ENCODE data around the gene MAP2K2. TPM values are rescaled to one million over a fixed set of nuclear protein-coding genes. Genes with fewer than 3 reads are reported as not detected.
A peak's percentile ranks its signal among the peaks of the same experiment; 100 is the strongest.

MAP2K2 gene
- total RNA-seq, 2 donors from 2014 or later, result 170 to 206 TPM

DNA sequence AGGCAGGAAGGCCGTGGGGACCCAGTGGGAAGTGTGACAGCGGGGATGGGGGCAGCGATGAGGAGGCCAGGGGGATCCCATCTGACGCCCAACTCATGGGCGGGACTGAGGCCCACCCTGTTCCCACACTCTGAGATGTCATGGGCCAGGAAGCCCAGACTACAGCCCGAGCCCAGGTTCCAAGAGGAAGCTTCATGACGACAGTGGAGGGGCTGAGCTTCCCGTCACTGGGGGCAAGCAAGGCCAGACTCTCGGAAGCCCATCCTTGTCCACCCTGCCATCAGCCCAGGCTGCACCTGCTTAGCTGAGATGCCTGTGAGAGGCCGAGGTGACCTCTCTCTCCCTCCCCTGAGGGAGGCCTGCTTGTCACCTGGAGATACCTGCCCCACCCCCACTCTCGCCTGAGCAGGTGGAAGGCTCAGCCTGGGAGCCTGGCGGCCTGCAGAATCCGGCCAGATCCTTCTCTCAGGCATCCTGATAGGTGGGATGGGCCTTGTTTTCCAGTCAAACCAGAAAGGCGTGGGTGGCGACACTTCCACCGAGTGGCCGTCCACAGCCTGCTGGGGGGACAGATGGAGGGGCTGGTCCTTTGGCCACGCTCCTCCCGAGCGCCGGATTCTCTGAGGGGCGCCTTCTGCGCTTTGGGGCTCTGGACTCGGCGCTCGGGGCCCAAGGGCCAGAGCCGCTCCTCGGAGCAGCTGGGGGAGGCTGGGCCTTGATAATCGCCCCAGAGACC is 62.1 kb downstream of the MAP2K2 start:
- H3K4me3 Mint-ChIP-seq, result peak overlapping the region; percentile 60
- ATAC-seq (no peak), DNase-seq (ENCODE audit: low spot score) (no peak)
- no peaks in the 10 kb centered on the region for H3K36me3 Mint-ChIP-seq
- H3K27ac Mint-ChIP-seq, result peak overlapping the region in 1 of 2 donors; percentile 33
- H3K9me3 Mint-ChIP-seq, result no peaks in the 10 kb centered on the region
- peaks cover 15 to 21% of the 10 kb centered on the region in 2 donors for H3K4me1 Mint-ChIP-seq (ENCODE audit: low read depth in 2 of 2)
- H3K27me3 Mint-ChIP-seq, result no peaks in the 10 kb centered on the region

DNA sequence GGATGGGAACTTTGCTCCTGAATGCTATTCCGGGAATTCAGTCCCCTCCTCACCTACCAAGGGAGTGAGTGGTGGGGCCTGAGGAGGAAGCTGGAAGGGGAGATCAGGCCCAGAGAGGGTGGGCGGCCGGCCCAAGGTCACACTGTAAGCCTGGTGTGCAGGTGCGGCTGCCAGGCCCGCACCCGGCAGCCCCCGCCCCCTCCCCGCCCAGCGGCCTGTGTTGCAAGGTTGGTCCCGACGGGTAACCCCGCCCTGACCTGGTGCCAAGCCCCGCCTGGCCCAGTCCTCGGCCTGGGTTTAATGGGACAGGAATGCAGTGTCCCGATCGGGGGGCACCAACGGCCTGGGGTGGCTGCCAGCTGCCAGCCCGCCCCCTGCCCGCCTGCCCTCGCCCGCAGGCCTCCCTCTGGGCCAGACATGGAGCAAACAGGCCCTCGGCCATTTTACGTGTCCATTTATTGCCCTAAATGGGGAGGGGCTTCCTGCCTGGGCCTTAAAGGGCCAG is 62.7 kb downstream of the MAP2K2 start:
- Mint-ChIP-seq H3K27ac (peak overlapping the region in 1 of 2 donors; percentile 89), H3K4me1 (ENCODE audit: low read depth in 2 of 2) (peaks cover 16 to 21% of the 10 kb centered on the region in 2 donors)

DNA sequence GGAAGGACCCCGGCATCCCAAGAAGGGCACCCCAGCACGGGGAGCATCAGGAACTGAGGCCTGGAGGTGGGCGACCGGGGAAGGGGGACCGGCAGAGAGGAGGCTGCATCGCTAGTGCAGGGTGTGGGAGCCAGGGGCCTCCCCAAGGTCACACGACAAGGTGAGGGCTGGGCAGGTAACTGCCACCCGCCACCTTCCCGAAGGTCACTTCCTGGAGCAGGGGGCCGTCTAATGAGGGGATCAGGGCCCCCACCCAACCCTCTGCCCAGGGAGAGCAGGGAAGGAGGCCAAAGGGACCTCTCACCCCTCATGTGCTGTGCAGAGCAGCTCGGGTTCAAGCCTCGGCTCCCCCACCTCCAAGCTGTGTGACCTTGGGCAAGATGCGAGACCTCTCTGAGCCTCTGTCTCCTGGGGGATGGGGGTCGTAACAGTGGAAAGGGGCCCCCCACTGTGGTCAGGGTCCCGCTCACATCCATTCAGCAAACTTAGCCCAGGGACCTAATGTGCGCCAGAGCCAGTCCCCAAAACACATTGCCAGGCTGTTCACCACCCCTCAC is 63.2 kb downstream of the MAP2K2 start:
- no peaks in the 10 kb centered on the region for H3K36me3 Mint-ChIP-seq
- DNase-seq (ENCODE audit: low spot score) (no peak), ATAC-seq (no peak)
- peak overlapping the region; percentile 83 for H3K4me3 Mint-ChIP-seq
- H3K4me1 Mint-ChIP-seq (ENCODE audit: low read depth in 2 of 2), result peaks cover 20 to 26% of the 10 kb centered on the region in 2 donors
- no peaks in the 10 kb centered on the region for H3K9me3 Mint-ChIP-seq
- no peaks in the 10 kb centered on the region for H3K27me3 Mint-ChIP-seq
- H3K27ac Mint-ChIP-seq, result peak overlapping the region; percentile 88 to 89

More for the DNA sequence above, 62.7 kb downstream of the MAP2K2 start:
- ATAC-seq, result no peak
- Mint-ChIP-seq H3K36me3 (no peaks in the 10 kb centered on the region), H3K9me3 (no peaks in the 10 kb centered on the region), H3K27me3 (no peaks in the 10 kb centered on the region), H3K4me3 (peak overlapping the region; percentile 83)
- DNase-seq (ENCODE audit: low spot score), result no peak

DNA sequence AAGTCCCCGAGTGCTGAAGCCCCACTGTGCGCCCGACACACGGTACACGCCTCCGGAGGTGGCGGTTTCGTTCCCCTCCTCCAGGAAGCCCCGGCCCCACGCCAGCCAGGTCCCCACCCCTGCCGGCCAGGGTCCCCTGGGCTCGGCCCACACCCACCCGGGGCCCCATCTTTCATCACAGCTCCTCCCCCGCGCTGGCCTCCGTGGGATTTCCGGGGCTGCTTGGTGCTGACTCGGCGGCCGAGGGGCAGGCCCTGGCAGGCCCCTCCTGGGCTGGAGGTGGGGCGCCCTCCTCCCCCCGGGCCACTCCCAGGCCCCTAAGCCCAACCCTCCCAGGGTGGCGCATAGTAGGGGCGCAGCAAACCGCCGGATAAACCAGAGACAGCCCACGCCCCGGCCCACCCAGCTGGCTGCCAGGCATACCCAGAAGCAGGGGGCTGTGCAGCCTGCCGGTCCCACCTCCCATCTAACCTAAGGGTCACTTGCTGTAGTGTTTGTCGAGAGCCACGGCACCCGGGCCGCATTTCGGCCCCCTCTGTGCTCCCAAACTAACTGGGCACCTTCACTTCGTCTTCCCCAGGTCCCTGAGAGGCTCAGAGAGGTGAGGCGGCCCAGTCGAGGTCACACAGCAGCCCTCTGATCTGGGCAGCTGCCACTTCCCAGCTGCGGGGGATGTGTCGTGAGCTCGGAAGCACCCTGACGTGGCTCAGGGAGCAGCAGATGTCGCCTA is 63.9 kb downstream of the MAP2K2 start:
- peaks cover 21 to 27% of the 10 kb centered on the region in 2 donors for H3K4me1 Mint-ChIP-seq (ENCODE audit: low read depth in 2 of 2)
- peak; percentile 68 to 79 for ATAC-seq
- H3K36me3 Mint-ChIP-seq, result no peaks in the 10 kb centered on the region
- H3K27me3 Mint-ChIP-seq, result no peaks in the 10 kb centered on the region
- H3K4me3 Mint-ChIP-seq, result peak overlapping the region; percentile 83
- H3K9me3 Mint-ChIP-seq, result no peaks in the 10 kb centered on the region
- H3K27ac Mint-ChIP-seq, result peak overlapping the region; percentile 88 to 89
- peak; percentile 94 for DNase-seq (ENCODE audit: low spot score)

DNA sequence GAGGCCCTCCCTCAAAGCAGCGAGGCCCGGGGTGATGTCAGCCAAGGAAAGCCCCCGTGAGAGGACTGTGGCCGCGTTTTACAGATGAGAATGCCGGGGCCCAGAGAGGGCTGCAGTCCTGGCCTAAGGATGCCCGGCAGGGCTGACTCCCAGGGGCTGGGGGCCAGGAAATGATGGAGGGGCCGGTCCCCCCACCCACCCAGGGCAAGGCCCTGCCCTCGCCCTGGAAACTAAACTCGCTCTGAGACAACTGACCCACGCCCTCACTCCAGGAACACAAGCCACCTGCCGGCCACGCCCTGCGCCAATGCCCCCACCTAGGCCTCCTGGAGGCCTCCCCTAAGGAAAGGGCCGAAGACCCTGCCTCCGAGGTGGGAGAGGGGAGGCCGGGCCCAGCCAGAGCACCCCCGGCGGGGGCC is 64.5 kb downstream of the MAP2K2 start:
- DNase-seq (ENCODE audit: low spot score) (no peak), ATAC-seq (peak in 1 of 2 donors; percentile 11)
- H3K9me3 Mint-ChIP-seq, result no peaks in the 10 kb centered on the region
- H3K27me3 Mint-ChIP-seq, result no peaks in the 10 kb centered on the region
- peak overlapping the region; percentile 88 to 89 for H3K27ac Mint-ChIP-seq
- H3K36me3 Mint-ChIP-seq, result no peaks in the 10 kb centered on the region
- peak overlapping the region; percentile 83 for H3K4me3 Mint-ChIP-seq
- peaks cover 21 to 27% of the 10 kb centered on the region in 2 donors for H3K4me1 Mint-ChIP-seq (ENCODE audit: low read depth in 2 of 2)

DNA sequence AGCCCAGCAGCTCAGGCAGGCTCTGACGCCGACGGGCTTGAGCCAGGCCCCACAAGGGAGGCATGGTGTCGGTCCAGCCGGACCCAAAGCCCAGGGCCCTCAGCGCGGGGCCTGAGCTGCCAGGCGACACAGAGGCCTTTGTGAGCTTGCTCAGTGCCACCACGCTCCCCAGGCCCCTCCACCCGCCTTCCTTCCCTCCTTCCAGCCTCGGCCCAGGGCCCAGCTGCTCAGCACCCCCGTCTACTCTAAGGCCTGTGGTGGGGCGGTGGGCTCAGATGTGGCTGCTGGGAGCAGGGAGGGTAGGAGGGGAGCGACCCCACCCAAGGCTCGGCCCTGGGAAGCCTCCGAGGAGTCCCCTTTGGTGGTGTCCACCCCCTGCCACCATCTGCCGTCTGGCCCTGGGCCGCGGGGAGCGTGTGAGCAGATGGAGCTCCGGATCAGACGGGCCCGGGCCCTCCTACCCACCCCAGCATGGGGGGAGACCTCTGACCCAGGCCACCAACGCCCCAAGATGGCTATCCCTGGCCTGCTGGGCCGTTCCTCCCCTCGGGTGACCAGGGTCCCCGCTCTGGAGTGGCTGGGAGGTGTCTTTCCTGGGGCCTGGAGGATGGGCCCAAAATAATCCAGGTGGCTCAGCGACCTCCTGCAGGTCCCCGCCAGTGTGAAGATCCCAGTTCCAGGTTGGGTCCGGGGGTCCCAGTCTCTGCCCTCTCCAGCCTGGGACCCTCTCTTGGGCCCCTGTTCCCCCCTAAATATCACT is 65.0 kb downstream of the MAP2K2 start:
- DNase-seq (ENCODE audit: low spot score) (no peak), ATAC-seq (peak in 1 of 2 donors; percentile 2)
- Mint-ChIP-seq H3K27ac (peak overlapping the region; percentile 88 to 89), H3K4me1 (ENCODE audit: low read depth in 2 of 2) (peaks cover 21 to 27% of the 10 kb centered on the region in 2 donors), H3K27me3 (no peaks in the 10 kb centered on the region), H3K4me3 (peak overlapping the region; percentile 83), H3K36me3 (no peaks in the 10 kb centered on the region), H3K9me3 (no peaks in the 10 kb centered on the region)

DNA sequence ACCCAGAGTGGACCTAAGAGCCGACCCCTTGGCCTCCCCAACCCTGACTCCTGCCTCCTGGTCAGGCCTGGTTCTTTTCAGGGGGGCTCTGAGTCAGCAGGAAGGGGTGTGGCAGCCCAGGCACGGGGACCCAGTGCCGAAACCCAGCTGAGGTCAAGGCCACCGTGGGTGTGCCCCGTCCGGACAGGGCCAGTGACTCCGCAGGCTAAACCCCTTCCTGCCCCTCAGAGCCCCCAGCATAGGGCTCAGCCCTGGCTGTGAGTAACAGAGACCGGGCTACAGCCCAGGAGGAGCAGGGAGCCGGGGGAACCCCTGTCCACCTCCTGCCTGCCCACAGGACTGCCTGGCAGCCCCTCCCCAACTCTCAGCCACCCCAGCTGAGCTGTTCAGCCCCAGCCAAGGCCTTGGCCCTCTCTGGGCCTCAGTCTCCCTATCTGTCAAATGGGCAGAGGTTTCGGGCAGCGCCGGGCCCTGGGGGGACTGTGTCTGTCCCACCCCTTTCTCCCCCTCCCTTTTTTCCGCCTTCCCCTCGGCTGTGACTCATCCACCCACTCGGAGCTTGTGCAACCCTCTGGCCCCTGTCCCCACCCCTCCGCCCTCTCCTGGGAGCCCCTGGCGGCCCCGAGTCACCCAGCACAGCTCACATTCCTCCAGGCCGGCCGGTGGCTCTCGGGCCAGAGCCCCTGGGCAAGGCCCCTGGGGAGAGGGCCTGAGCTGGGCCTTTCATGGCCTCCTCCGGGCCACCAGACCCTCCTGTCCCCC is 65.8 kb downstream of the MAP2K2 start:
- Mint-ChIP-seq H3K27ac (peak overlapping the region; percentile 87 to 88), H3K4me1 (ENCODE audit: low read depth in 2 of 2) (peaks cover 25 to 31% of the 10 kb centered on the region in 2 donors), H3K4me3 (peak overlapping the region; percentile 77)

DNA sequence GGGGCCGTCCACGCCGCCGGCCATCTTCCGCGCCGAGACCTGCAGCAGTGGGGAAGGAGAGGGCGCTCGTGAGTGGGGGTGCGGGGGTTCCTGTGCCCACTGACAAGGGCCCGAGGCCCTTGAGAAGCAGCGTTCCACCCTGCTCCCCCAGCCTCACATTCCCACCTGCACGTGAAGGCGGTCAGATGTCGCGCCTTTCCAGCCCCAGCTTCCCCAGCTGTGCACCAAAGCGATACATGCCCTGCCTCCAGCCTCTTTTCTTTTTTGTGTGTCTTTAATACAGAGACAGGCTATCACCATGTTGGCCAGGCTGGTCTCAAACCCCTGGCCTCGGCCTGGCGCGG is 68.7 kb downstream of the MAP2K2 start:
- Mint-ChIP-seq H3K9me3 (no peaks in the 10 kb centered on the region), H3K27ac (no peak overlapping the region), H3K36me3 (peaks cover 18% of the 10 kb centered on the region), H3K4me1 (ENCODE audit: low read depth in 2 of 2) (peaks cover 38 to 44% of the 10 kb centered on the region in 2 donors), H3K27me3 (no peaks in the 10 kb centered on the region), H3K4me3 (no peak overlapping the region)
- ATAC-seq (no peak), DNase-seq (ENCODE audit: low spot score) (no peak)

More for the DNA sequence above, 65.8 kb downstream of the MAP2K2 start:
- Mint-ChIP-seq H3K36me3 (peaks cover 8% of the 10 kb centered on the region), H3K27me3 (no peaks in the 10 kb centered on the region), H3K9me3 (no peaks in the 10 kb centered on the region)
- ATAC-seq, result peak; percentile 79 to 87
- peak; percentile 93 for DNase-seq (ENCODE audit: low spot score)

DNA sequence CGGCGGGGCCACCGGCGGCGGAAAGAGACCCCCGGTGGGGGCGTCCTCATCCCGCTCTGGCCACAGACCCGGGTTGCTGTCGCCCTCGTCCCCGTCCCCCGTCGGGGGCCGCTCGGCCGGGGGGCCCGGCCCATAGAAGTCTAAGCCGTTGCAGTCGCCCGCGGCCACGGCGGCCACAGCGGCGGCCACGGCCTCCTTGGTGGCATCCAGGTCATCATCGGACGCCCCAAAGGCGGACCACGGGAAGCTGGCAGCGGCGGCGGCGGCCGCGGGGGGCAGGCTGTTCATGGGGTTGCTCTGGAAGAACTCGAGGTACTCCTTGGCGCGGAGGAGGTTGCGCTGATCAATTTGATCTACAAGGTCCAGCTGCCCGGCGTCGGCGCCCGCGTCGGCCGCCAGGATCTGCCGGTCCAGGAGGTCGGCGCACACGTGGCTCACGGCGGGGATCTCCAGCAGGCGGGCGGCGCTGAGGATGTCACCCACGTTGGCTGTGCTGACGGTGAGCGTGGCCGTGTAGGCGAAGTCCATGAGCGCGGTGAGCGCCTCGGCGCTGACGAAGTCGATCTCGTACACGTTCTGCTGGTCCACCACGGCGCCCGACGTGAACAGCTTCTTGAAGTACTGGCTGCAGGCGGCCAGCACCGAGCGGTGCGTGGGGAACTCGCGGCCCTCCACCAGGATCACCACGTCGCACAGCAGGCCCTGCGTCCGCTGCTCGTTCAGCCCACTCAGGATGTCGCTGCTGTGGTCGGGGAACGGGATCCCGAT is 69.3 kb downstream of the MAP2K2 start:
- Mint-ChIP-seq H3K9me3 (no peaks in the 10 kb centered on the region), H3K4me1 (ENCODE audit: low read depth in 2 of 2) (peaks cover 42 to 49% of the 10 kb centered on the region in 2 donors), H3K27me3 (no peaks in the 10 kb centered on the region), H3K4me3 (no peak overlapping the region), H3K36me3 (peaks cover 18% of the 10 kb centered on the region), H3K27ac (no peak overlapping the region)
- ATAC-seq (no peak), DNase-seq (ENCODE audit: low spot score) (peak; percentile 44)

DNA sequence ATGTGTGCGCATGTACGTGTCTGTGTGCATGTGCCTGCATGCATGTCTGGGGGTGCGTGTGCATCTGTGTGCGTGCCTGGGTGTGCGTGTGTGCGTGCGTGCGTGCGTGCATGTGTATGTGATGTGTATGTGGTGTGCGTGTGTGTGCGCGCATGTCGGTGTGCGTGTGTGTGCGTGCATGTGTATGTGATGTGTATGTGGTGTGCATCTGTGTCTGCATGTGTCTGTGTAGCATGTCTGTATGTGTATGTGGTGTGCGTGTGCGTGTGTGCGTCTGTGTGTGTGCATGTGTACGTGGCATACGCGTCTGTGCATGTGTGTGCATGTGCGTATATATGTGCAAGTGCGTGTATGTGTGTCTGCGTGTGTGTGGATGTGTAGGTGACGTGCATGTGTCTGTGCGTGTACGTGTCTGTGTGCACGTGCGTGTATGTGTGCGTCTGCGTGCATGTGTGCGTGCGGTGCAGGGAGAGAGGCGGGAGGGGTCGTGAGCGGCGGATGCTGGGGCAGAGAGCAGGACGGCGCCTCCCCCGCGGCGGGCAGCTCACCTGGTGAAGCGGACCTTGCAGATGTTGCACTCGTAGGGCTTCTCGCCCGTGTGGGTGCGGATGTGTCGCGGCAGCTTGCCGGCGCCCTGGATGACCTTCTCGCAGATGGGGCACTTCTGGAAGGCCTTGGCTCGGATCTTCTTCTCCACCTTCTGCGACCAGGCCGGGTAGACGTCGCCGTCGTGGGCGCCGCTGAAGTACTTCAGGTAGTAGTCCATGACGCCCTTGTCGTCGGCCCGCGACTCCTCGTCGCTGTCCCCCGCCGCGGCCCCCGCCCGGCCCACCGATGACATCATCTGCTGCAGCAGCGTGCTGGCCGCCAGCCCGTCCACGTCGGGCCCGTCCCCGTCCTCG is 70.2 kb downstream of the MAP2K2 start:
- ATAC-seq (no peak), DNase-seq (ENCODE audit: low spot score) (no peak)
- H3K36me3 Mint-ChIP-seq, result peaks cover 18% of the 10 kb centered on the region
- no peaks in the 10 kb centered on the region for H3K27me3 Mint-ChIP-seq
- H3K4me1 Mint-ChIP-seq (ENCODE audit: low read depth in 2 of 2), result peaks cover 43 to 50% of the 10 kb centered on the region in 2 donors
- H3K9me3 Mint-ChIP-seq, result no peaks in the 10 kb centered on the region
- peak overlapping the region; percentile 69 for H3K4me3 Mint-ChIP-seq
- H3K27ac Mint-ChIP-seq, result peak overlapping the region; percentile 24 to 63

DNA sequence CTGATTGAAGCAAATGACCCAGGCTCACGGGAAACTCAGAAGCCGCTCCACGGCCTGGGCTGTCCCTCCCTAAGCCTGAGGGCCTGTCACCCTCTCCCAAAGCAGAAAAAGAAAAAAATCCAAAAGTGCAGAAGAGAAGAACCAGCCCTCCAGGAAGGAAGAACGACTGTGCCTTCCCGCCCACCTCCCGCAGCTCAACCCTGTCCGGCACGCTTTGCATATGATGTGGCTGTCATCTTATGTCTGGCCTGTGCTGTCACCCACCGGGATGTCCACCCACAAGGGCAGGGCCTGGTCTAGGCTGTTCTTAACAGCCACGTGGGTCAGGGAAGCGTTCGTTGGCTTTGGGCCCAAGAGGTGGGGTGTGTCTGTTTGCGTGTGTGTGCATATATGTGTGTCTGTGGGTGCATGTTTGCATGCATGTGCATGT is 70.9 kb downstream of the MAP2K2 start:
- H3K9me3 Mint-ChIP-seq, result no peaks in the 10 kb centered on the region
- peaks cover 41 to 47% of the 10 kb centered on the region in 2 donors for H3K4me1 Mint-ChIP-seq (ENCODE audit: low read depth in 2 of 2)
- H3K4me3 Mint-ChIP-seq, result peak overlapping the region; percentile 69
- H3K27me3 Mint-ChIP-seq, result no peaks in the 10 kb centered on the region
- peaks cover 18% of the 10 kb centered on the region for H3K36me3 Mint-ChIP-seq
- H3K27ac Mint-ChIP-seq, result peak overlapping the region; percentile 24 to 63
- ATAC-seq (no peak), DNase-seq (ENCODE audit: low spot score) (no peak)

Data from natural killer cell treated with Interleukin-12 subunit alpha and Interleukin-12 subunit beta and Interleukin-15 and Interleukin-18, amount 100 ng/mL, for 72 hours (primary cell).